Body of pancreas (tissue), 4 donors: ENCODE data around the gene GAB2. TPM values are rescaled to one million over a fixed set of nuclear protein-coding genes. Genes with fewer than 3 reads are reported as not detected.

Experiments used
- ATAC-seq: fragments of 150-250 bp; one replicate; pipeline ENCODE4 v1.9.1; 2016
- DNase-seq, 4 donors: peaks; one replicate each; pipeline ENCODE4 v3.0.0-alpha.2; 2019
- H3K27ac ChIP-seq, 4 donors: fragments of 200-600 bp; sonication (generic); 1 replicate in 3 of 4; 2 replicates in 1 of 4; pipeline versions ENCODE4 v1.5.1 to v1.6.1; 2016 to 2019; ENCODE audit warnings: mild to moderate bottlenecking in 1 of 4, mixed read lengths in 1 of 4, moderate library complexity in 1 of 4
- H3K27me3 ChIP-seq, 2 donors: fragments of 200-600 bp; sonication (generic); one replicate each; pipeline ENCODE4 v1.6.0; 2016; ENCODE audit warnings: mild to moderate bottlenecking in 1 of 2
- H3K36me3 ChIP-seq, 2 donors: fragments of 200-600 bp; sonication (generic); replicated peaks in 1 of 2; 2 replicates each; pipeline ENCODE4 v1.5.1; 2016; ENCODE audit warnings: low read depth in 2 of 2; ENCODE audit not compliant: insufficient read depth in 1 of 2
- H3K4me1 ChIP-seq: fragments of 200-600 bp; sonication (generic); one replicate; pipeline ENCODE4 v1.6.0; 2016
- H3K4me3 ChIP-seq, 2 donors: fragments of 200-600 bp; sonication (generic); 1 replicate in 1 of 2; 2 replicates in 1 of 2; pipeline ENCODE4 v1.5.1; 2016 to 2019
- H3K9me3 ChIP-seq, 3 donors: fragments of 200-600 bp; sonication (generic); 1 replicate in 2 of 3; 2 replicates in 1 of 3; pipeline ENCODE4 v1.5.1; 2016
- POLR2A ChIP-seq, 3 donors: fragments of 450-650 bp; IDR thresholded peaks; one replicate each; pipeline ENCODE4 v1.6.1; 2016; ENCODE audit warnings: antibody characterized with exemption in 3 of 3, mild to moderate bottlenecking in 2 of 3
- WGBS, 2 donors: methylation state at CpG; one replicate each; pipeline ENCODE4 v1.1.5; 2017; 5-methylcytosine and 5-hydroxymethylcytosine counted together
- intact Hi-C: fragments of 100-400 bp; cut with DNase I; formaldehyde crosslinking; loops from one replicate; pipeline ENCODE4 v1.15.1; 2023
- total RNA-seq, 2 donors: library from RNA; depleted of rRNA; stranded (reverse); fragments of >200 nt; gene quantifications; one replicate each; pipeline ENCODE4 v1.1.0, GENCODE V29; 2016
- TF ChIP-seq, protein P1 (sequence below), 7 experiments: fragments of 450-650 bp in 4 of 7; fragments of 200-600 bp in 3 of 7; sonication (generic) in 3 of 7; IDR thresholded peaks; one replicate each; pipeline ENCODE4 v1.5.1; 2016 to 2019; ENCODE audit warnings: antibody characterized with exemption in 7 of 7

GAB2 gene
- total RNA-seq, 2 donors from 2014 or later = 6.9 to 16.9 TPM

DNA sequence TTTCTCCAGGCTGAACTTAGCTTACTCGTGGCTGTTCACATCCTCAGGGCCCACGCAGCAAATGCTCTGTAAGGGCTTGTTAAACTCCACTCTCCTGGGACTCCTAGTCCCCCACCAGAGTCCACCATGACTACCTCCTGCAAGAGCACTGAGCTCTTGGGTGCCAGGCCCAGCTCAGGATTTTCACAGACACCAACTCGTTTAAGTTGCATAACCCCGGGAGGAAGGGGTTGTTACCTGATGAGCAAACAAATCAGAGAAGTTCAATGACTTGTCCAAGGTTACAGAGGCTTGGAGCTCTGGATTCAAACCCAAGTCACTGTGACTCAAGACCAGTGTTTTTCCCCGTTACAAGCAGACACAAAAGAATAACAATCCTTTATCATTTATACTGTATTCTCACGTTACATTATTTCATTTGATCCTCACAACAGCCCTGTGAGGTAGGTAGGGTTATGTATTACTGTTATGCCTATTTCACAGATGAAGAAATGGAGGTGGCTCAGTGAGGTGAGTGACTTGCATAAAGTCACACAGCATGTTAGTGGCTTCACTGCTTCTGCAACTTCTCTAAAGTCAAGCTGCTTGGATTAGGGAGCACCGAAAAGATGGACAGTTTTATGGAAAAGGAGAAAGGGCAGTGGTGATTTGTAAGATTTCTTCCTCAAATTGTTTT, 246.6 kb downstream of the GAB2 start:
- TF ChIP-seq, protein P1, sequence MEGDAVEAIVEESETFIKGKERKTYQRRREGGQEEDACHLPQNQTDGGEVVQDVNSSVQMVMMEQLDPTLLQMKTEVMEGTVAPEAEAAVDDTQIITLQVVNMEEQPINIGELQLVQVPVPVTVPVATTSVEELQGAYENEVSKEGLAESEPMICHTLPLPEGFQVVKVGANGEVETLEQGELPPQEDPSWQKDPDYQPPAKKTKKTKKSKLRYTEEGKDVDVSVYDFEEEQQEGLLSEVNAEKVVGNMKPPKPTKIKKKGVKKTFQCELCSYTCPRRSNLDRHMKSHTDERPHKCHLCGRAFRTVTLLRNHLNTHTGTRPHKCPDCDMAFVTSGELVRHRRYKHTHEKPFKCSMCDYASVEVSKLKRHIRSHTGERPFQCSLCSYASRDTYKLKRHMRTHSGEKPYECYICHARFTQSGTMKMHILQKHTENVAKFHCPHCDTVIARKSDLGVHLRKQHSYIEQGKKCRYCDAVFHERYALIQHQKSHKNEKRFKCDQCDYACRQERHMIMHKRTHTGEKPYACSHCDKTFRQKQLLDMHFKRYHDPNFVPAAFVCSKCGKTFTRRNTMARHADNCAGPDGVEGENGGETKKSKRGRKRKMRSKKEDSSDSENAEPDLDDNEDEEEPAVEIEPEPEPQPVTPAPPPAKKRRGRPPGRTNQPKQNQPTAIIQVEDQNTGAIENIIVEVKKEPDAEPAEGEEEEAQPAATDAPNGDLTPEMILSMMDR (IDR thresholded peaks at IDR 0.05) = no peak
- TF ChIP-seq POLR2A (IDR thresholded peaks at IDR 0.05) = no peak
- no peak for ATAC-seq

DNA sequence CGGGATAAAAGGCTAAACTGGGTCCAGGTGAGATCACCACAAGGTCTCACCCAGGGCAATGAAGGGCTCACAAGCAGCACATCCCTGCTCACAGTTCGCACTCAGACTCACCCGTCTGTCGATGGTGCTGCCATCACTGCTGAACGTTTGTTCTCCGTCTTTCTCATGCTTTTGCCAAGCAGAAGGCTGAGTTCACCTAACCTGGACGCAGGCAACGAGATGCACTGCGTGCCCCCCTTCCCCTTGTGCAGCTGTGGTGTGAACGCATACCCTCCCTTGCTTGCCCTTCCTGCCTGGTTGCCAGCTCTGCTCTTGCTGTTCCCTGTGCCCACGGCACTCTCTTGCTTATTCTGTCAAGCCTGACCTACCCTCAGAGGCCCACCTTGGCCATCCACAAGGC, 247.2 kb downstream of the GAB2 start:
- Histone ChIP-seq H3K27ac (no peak overlapping the region), H3K4me1 (no peaks in the 10 kb centered on the region), H3K36me3 (no peaks in the 10 kb centered on the region), H3K4me3 (no peak overlapping the region), H3K27me3 (no peaks in the 10 kb centered on the region), H3K9me3 (no peaks in the 10 kb centered on the region)
- no peak for TF ChIP-seq POLR2A (IDR thresholded peaks at IDR 0.05)
- TF ChIP-seq, protein P1 (IDR thresholded peaks at IDR 0.05) = no peak
- DNase-seq (no peak), ATAC-seq (no peak)
- intact Hi-C loops = no loop called here
- 82 to 88% methylated on average over 11 of the region's 11 CpGs for WGBS, 2 donors

More for the DNA sequence above, 246.6 kb downstream of the GAB2 start:
- no peaks in the 10 kb centered on the region for H3K9me3 ChIP-seq
- intact Hi-C loops = no loop called here
- H3K4me3 ChIP-seq = no peak overlapping the region
- H3K36me3 ChIP-seq = no peaks in the 10 kb centered on the region
- H3K27me3 ChIP-seq = no peaks in the 10 kb centered on the region
- H3K4me1 ChIP-seq = no peaks in the 10 kb centered on the region
- 67 to 71% methylated on average over 6 to 7 of the region's 7 CpGs for WGBS, 2 donors
- no peak for DNase-seq
- no peak overlapping the region for H3K27ac ChIP-seq

DNA sequence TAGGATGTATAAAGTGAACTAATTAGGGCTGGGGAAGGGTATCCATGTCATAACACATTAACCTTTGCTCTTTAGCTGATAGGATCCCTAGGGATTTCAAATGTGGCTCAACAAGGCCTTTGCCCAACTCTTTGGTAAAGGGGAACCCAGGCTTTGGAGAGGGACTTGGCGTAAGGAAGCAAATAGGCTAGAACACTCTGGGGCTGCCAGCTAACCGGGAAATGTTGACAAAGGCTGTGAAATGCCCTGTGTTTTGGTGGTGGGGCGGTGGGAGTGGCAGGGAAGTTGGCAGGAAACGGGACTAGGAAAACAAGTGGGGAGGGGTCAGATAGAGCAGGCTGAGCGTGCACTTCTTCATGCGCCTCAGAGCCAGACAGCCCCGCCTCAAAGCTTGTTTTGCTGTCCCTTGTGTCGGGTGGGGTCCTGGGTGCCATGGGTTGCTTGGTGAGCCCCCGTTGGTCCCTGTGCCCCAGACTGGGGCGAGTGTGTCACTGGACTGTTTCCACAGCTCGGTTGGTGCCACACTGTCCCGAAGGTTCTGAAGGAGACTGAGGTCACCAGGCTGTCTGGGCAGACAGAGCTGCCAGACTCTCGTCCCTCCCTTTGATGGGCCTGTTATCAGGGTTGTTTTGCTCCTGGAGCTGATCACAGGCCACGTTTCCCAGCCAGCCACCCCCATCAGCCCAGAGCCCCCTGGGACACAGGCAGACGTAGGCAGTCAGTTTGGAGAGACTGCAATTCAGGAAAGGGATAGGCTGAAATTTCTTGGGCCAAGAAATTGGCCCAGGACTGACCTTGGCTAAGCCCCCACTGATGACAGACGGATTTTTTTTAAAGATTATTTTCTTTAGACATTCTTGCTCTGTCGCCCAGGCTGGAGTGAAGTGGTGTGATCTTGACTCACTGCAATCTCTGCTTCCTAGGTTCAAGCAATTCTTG, 248.8 kb downstream of the GAB2 start:
- Histone ChIP-seq H3K4me3 (no peak overlapping the region), H3K27ac (peak overlapping the region; percentile 20 to 51 (median 39)), H3K9me3 (no peaks in the 10 kb centered on the region), H3K27me3 (no peaks in the 10 kb centered on the region), H3K36me3 (no peaks in the 10 kb centered on the region), H3K4me1 (no peaks in the 10 kb centered on the region)
- intact Hi-C loops = no loop called here
- ATAC-seq (peak; percentile 65), DNase-seq (peak; percentile 33 to 57 (median 47))
- 53 to 63% methylated on average over 13 to 17 of the region's 17 CpGs for WGBS, 2 donors
- no peak for TF ChIP-seq POLR2A (IDR thresholded peaks at IDR 0.05)
- TF ChIP-seq, protein P1 (IDR thresholded peaks at IDR 0.05) = no peak

DNA sequence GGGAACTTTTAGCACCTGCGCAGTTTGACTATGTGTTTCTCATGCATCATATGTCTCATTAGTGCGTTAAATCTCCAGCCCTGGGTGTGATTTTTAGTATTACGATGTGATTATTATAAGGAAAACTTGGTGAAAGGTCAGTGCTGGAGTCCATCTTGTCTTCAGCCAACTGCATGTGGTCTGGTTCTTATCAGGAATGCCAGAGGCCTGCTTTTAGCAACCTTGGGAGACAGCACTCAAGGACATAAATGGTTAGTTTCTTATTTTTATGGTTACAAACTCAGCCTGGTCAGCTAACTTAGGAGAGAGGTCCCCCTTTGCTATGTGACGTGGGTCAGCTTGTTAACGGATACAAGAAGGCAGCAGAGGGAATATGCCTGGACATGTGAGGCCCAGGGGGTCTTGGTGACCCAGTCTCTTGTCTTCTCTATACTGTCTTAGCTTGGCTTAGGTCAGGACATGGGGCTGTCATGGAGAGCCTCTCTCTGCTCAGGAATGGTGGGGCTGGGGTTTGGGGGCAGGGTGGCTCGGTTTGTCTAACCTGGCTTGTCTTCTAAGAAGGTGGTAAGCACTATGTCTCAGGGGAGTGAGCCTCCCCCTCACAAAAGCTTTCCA, 250.7 kb downstream of the GAB2 start:
- WGBS, 2 donors = 84 to 90% methylated on average over 6 of the region's 6 CpGs
- DNase-seq = no peak
- intact Hi-C loops = no loop called here
- Histone ChIP-seq H3K36me3 (no peaks in the 10 kb centered on the region), H3K27me3 (no peaks in the 10 kb centered on the region), H3K4me3 (no peak overlapping the region), H3K9me3 (no peaks in the 10 kb centered on the region), H3K27ac (no peak overlapping the region), H3K4me1 (no peaks in the 10 kb centered on the region)
- TF ChIP-seq, protein P1 (IDR thresholded peaks at IDR 0.05) = no peak
- no peak for TF ChIP-seq POLR2A (IDR thresholded peaks at IDR 0.05)
- no peak for ATAC-seq

Other genes with a start within 250 kb of the GAB2 start
- gene KCTD21, start 229.2 kb downstream of the GAB2 start, total RNA-seq = 1 to 10 TPM; 4.6 to 5.4 TPM
- gene USP35, start 228.9 kb downstream of the GAB2 start, total RNA-seq = 10 to 100 TPM in 1 of 2 donors, 1 to 10 TPM in 1; 8.6 to 11.2 TPM
- 10 to 100 TPM; 10.1 to 24.7 TPM for gene NARS2, start 157.0 kb upstream of the GAB2 start, total RNA-seq